HFFc6 (cell line): ENCODE results near the gene FBXO2. TPM values are rescaled to one million over a fixed set of nuclear protein-coding genes. Genes with fewer than 3 reads are reported as not detected.

Experiments
- DNase-seq: peaks from one replicate; pipeline ENCODE4 v3.0.0-alpha.2; 2018
- H3K27ac Mint-ChIP-seq: 2 replicates; pipeline ENCODE4 v1.8.0; 2020; ENCODE audit warnings: mild to moderate bottlenecking, mixed read lengths
- H3K27me3 Mint-ChIP-seq: 2 replicates; pipeline ENCODE4 v1.8.0; 2021; ENCODE audit warnings: mild to moderate bottlenecking, moderate library complexity, mixed read lengths; ENCODE audit not compliant: insufficient read depth
- H3K36me3 Mint-ChIP-seq: 2 replicates; pipeline ENCODE4 v1.8.0; 2021; ENCODE audit warnings: low read depth, mixed read lengths
- H3K4me1 Mint-ChIP-seq: 2 replicates; pipeline ENCODE4 v1.8.0; 2020; ENCODE audit warnings: low read depth, mixed read lengths
- H3K4me3 Mint-ChIP-seq: 2 replicates; pipeline ENCODE4 v1.8.0; 2020; ENCODE audit warnings: mild to moderate bottlenecking, moderate library complexity, mixed read lengths
- H3K9me3 Mint-ChIP-seq: 2 replicates; pipeline ENCODE4 v1.8.0; 2020; ENCODE audit warnings: mild to moderate bottlenecking, mixed read lengths
- CTCF ChIP-seq: fragments of 200-600 bp; sonication (generic); IDR thresholded peaks from 2 replicates; pipeline ENCODE4 v1.5.0; 2021; ENCODE audit warnings: antibody characterized with exemption, mild to moderate bottlenecking
- total RNA-seq, 6 experiments: library from RNA; stranded (reverse); fragmentation: NEBNext Ultra II Directional; extraction: Animal tissue kit (Norgen Biotek cat#: 25700); gene quantifications; 2 replicates in 1 of 6; 3 replicates in 5 of 6; pipeline ENCODE4 v1.2.3, GENCODE V29; 2021

The FBXO2 gene
- total RNA-seq, 6 experiments from 2014 or later, result 0.66 to 1.7 (median 0.78) TPM

- Mint-ChIP-seq H3K36me3 (no peaks in the 10 kb centered on the region), H3K27ac (no peak overlapping the region), H3K4me3 (no peak overlapping the region), H3K4me1 (no peaks in the 10 kb centered on the region), H3K27me3 (peaks cover 32% of the 10 kb centered on the region), H3K9me3 (no peaks in the 10 kb centered on the region)
- TF ChIP-seq CTCF, result no peak
- no peak for DNase-seq
Observed at GRCh38 chr1:11700601-11701467, 46.6 kb upstream of the FBXO2 start.

GRCh38 chr1:11697893-11698210, 43.6 kb upstream of the FBXO2 start:
- Mint-ChIP-seq H3K4me1 (peaks cover 12% of the 10 kb centered on the region), H3K4me3 (no peak overlapping the region), H3K27ac (no peak overlapping the region), H3K36me3 (no peaks in the 10 kb centered on the region), H3K9me3 (no peaks in the 10 kb centered on the region), H3K27me3 (peaks cover 20% of the 10 kb centered on the region)
- no peak for TF ChIP-seq CTCF
- DNase-seq, result no peak

- Mint-ChIP-seq H3K27ac (no peak overlapping the region), H3K36me3 (no peaks in the 10 kb centered on the region), H3K4me1 (peaks cover 17% of the 10 kb centered on the region), H3K9me3 (no peaks in the 10 kb centered on the region), H3K27me3 (peaks cover 24% of the 10 kb centered on the region), H3K4me3 (no peak overlapping the region)
- no peak for TF ChIP-seq CTCF
- DNase-seq, result no peak
Observed at GRCh38 chr1:11697188-11697892, 43.1 kb upstream of the FBXO2 start.

GRCh38 chr1:11695861-11696260, 41.6 kb upstream of the FBXO2 start:
- Mint-ChIP-seq H3K9me3 (no peaks in the 10 kb centered on the region), H3K27me3 (peaks cover 29% of the 10 kb centered on the region), H3K36me3 (no peaks in the 10 kb centered on the region), H3K4me1 (peaks cover 17% of the 10 kb centered on the region), H3K4me3 (no peak overlapping the region), H3K27ac (no peak overlapping the region)
- TF ChIP-seq CTCF, result no peak
- no peak for DNase-seq

GRCh38 chr1:11693917-11694316, 39.7 kb upstream of the FBXO2 start:
- H3K9me3 Mint-ChIP-seq, result no peaks in the 10 kb centered on the region
- no peaks in the 10 kb centered on the region for H3K36me3 Mint-ChIP-seq
- no peak overlapping the region; the same call in 1 of the 2 replicates for H3K27ac Mint-ChIP-seq
- no peak for DNase-seq
- H3K4me1 Mint-ChIP-seq, result peaks cover 17% of the 10 kb centered on the region
- no peak for TF ChIP-seq CTCF
- peaks cover 35% of the 10 kb centered on the region for H3K27me3 Mint-ChIP-seq
- H3K4me3 Mint-ChIP-seq, result no peak overlapping the region
